A673 (cell line): ENCODE data around the gene LIMS2.

ENCODE experiments used
- EZH2 ChIP-seq: fragments of 200-600 bp; sonication (generic); IDR thresholded peaks from 2 replicates; pipeline ENCODE4 v1.6.1; 2017; ENCODE audit warnings: borderline replicate concordance, low read depth, mild to moderate bottlenecking, mixed read lengths, antibody characterized with exemption, low read length; ENCODE audit not compliant: poor library complexity, severe bottlenecking
- TF ChIP-seq, protein P1 (sequence below): fragments of 300-800, 200-600 bp; sonication (generic); conservative IDR thresholded peaks from 2 replicates; pipeline ENCODE4 v1.5.1; 2017; ENCODE audit warnings: low read depth, mild to moderate bottlenecking, antibody characterized with exemption, low read length, moderate library complexity, mixed read lengths

DNA sequence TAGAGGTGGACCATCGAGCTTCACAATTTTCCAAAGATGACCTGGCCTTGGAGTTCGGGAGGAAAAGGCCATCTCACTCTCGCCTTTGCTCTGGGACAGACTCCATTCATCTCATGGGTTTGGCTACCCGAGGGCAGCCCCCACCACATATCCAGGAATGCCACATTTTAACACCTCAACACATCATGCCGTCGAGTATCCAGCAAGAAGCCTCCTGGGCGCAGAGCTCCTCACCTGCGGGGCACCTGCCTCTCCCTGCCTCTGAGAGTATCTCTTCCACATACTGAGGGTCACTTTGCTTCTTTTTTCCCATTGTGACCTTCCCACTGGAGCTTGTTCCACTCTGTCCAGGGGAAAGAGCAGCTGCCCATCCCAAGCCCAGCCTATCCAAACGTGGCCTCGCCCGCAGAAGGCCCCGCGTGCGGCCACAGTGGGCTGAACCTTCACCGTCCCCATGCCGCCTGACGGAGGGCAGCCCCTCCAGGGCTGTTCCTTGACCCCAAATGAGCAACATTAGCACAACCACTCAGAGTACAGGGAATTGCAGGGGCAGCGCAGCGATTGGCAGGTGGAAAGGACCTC is 5.5 kb upstream of the LIMS2 start:
- TF ChIP-seq, protein P1, sequence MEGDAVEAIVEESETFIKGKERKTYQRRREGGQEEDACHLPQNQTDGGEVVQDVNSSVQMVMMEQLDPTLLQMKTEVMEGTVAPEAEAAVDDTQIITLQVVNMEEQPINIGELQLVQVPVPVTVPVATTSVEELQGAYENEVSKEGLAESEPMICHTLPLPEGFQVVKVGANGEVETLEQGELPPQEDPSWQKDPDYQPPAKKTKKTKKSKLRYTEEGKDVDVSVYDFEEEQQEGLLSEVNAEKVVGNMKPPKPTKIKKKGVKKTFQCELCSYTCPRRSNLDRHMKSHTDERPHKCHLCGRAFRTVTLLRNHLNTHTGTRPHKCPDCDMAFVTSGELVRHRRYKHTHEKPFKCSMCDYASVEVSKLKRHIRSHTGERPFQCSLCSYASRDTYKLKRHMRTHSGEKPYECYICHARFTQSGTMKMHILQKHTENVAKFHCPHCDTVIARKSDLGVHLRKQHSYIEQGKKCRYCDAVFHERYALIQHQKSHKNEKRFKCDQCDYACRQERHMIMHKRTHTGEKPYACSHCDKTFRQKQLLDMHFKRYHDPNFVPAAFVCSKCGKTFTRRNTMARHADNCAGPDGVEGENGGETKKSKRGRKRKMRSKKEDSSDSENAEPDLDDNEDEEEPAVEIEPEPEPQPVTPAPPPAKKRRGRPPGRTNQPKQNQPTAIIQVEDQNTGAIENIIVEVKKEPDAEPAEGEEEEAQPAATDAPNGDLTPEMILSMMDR: no peak
- no peak for TF ChIP-seq EZH2
